ENCODE data around the gene TSNAXIP1. TPM values are rescaled to one million over a fixed set of nuclear protein-coding genes. Genes with fewer than 3 reads are reported as not detected.

The TSNAXIP1 gene
- total and polyA plus RNA-seq, 9 of the 15 experiments (the other 6 are each of a cell fraction or from before 2014, with no cell fraction given), result 0.03 to 0.24 (median 0.11) TPM; not detected in 4

- TF ChIP-seq VEZF1 (CRISPR knock-in tag; IDR thresholded peaks at IDR 0.05) (peak; percentile 47; the same call in 1 of the 2 replicates), ZKSCAN3 (CRISPR knock-in tag; IDR thresholded peaks at IDR 0.05) (no peak), CLOCK (CRISPR knock-in tag; IDR thresholded peaks at IDR 0.05; ENCODE audit: borderline replicate concordance) (no peak), FOXA3 (CRISPR knock-in tag; conservative IDR thresholded peaks at IDR 0.05 in 1 of 2, IDR thresholded peaks at IDR 0.05 in 1 of 2) (0 out of 4 replicates have a peak, but pooled peaks have one; percentile 22 to 71), USF1 (CRISPR knock-in tag; IDR thresholded peaks at IDR 0.05) (no peak), MAFF (IDR thresholded peaks at IDR 0.05; ENCODE audit: low read length) (peak; percentile 13; the same call in 1 of the 2 replicates), FOXP1 (CRISPR knock-in tag; IDR thresholded peaks at IDR 0.05) (peak; percentile 65), FOXP4 (CRISPR knock-in tag; IDR thresholded peaks at IDR 0.05; ENCODE audit: borderline replicate concordance) (0 out of 2 replicates have a peak, but pooled peaks have one; percentile 19), NCOR1 (IDR thresholded peaks at IDR 0.05) (peak; percentile 55), HMBOX1 (IDR thresholded peaks at IDR 0.05) (peak; percentile 49; the same call in 1 of the 2 replicates), PBX2 (CRISPR knock-in tag; IDR thresholded peaks at IDR 0.05; ENCODE audit: low read depth) (no peak), PBX2 (tag; conservative IDR thresholded peaks at IDR 0.05; ENCODE audit: low read depth) (0 out of 2 replicates have a peak, but pooled peaks have one; percentile 12), SMARCA4 (IDR thresholded peaks at IDR 0.05) (peak; percentile 55; the same call in 1 of the 2 replicates), CTBP1 (IDR thresholded peaks at IDR 0.05; ENCODE audit: borderline replicate concordance) (no peak), ARHGAP35 (IDR thresholded peaks at IDR 0.05; ENCODE audit: partially characterized antibody) (no peak), MAFK (IDR thresholded peaks at IDR 0.05; ENCODE audit: low read length) (0 out of 2 replicates have a peak, but pooled peaks have one; percentile 20), KLF16 (IDR thresholded peaks at IDR 0.05) (no peak)
These were observed 51.0 kb downstream of the TSNAXIP1 start (continued) for GRCh38 chr16:67857547-67858233.

All from K562 (cell line).